NOMO-1 (cell line): ENCODE data around the gene KLHL11.

Experiments
- DNase-seq, 2 experiments: peaks; one replicate each; lab custom pipeline; 2025; ENCODE audit not compliant: unreplicated experiment in 2 of 2; lab: John Stamatoyannopoulos, UW

KLHL11 gene

GRCh38 chr17:41811549-41812380 lies 53.5 kb downstream of the KLHL11 start, which contains the start of gene P3H4:
P3H4 (minus strand) TSS chr17:41811949; CDS start chr17:41811915, 34 bp downstream.
- peak; percentile 75 to 82 for DNase-seq

- DNase-seq: no peak
Observed at GRCh38 chr17:41810659-41811548, 54.3 kb downstream of the KLHL11 start.

GRCh38 chr17:41806685-41807445 lies 58.4 kb downstream of the KLHL11 start:
- DNase-seq: no peak
